ENCODE measurements around the gene KDM5A. TPM values are rescaled to one million over a fixed set of nuclear protein-coding genes. Genes with fewer than 3 reads are reported as not detected.
"Not testable (repeated sequence)": the region's sequence is repeated elsewhere in the genome, so short reads cannot be mapped to it uniquely, and the experiment has no call there.

KDM5A gene
- polyA plus RNA-seq: 25.9 TPM
- long read RNA-seq, donor 1, partial matches to known transcripts: 0 of 1 reads
- long read RNA-seq, donor 1, other reads (novel, unspliced or antisense): 0 of 1 reads
- long read RNA-seq, donor 2, partial matches to known transcripts: 5 of 7 reads
- long read RNA-seq, donor 2, other reads (novel, unspliced or antisense): 0 of 7 reads
- long read RNA-seq, donor 3: 0 reads
- long read RNA-seq, donor 4: 0 reads
- long read RNA-seq, donor 5: 0 reads
- long read RNA-seq, donor 6, partial matches to known transcripts: 0 of 1 reads
- long read RNA-seq, donor 6, other reads (novel, unspliced or antisense): 0 of 1 reads
- long read RNA-seq, donor 7: 0 reads
- long read RNA-seq, donor 8, partial matches to known transcripts: 0 of 3 reads
- long read RNA-seq, donor 8, other reads (novel, unspliced or antisense): 0 of 3 reads
- long read RNA-seq, donor 9, partial matches to known transcripts: 6 of 6 reads
- long read RNA-seq, donor 9, other reads (novel, unspliced or antisense): 0 of 6 reads
- long read RNA-seq, donor 10: 0 reads
- long read RNA-seq, donor 11: 0 reads

DNA sequence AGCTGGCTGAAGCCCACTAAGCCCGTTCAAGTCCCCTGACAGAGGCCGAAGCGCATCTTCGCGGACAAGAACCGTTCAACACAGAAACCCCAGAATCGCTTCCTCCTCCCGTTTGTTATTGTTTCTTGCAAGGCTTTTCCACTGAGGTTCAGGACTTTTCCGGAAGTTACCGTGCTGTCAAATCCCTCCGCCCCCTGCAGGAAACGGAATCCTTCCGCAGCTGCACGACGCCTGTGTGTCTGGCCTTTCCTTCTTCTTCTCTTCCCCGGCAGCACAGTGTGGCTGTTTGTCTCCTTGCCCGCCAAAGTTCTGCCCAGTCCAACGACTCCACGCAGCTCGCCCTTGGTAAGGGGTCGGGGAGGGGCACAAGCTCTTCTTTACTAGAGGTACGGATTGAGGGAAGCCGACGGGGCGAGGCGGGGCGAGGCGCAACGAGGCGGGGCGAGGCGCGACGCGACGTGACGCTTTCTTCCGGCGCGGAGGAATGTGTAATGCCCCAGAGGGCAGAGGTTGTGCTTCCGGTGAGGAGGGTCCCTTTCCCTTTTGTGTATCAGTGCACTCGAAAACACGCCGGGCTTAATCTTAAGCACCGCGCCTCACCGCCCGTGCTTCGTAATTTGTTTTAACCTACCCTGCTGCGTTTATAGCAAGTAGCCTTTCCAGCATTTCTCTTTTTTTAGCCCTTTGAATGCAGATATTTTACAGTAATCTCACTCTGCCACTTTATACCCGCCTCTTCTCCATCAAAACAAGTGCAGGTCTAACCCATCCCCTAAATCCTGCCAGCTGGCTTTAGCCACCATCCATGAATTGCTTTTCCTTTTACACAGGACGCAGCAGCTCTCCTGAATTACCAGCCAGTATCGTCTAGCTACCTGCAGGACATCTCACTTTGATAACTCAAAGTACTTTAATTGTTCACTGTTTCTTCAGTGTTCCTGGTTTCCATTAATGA, at the start of gene KDM5A:
KDM5A (minus strand) TSS at position 179 of the 955 bp plus-strand sequence. CDS start 229 bp downstream, outside the sequence.
- WGBS (ENCODE audit: insufficient coverage, low lambda C conversion rate): 0% methylated on average over 1 of the region's 53 CpGs
- H3K4me1 ChIP-seq (ENCODE audit: control insufficient read depth, insufficient read depth, low read length): peaks cover 5% of the 10 kb centered on the region
- H3K27me3 ChIP-seq (ENCODE audit: control insufficient read depth, insufficient read depth, low read length): no peaks in the 10 kb centered on the region
- peak; percentile 91 to 99 for DNase-seq
- H3K4me3 ChIP-seq (ENCODE audit: low read length): peak within 1 kb of the TSS; percentile 79
- H3K36me3 ChIP-seq (ENCODE audit: control insufficient read depth, insufficient read depth, low read length): no peaks in the 10 kb centered on the region
- peak within 1 kb of the TSS; percentile 93 for H3K27ac ChIP-seq (ENCODE audit: low read length)
- no peaks in the 10 kb centered on the region for H3K9me3 ChIP-seq (ENCODE audit: control insufficient read depth, low read depth, low read length)

DNA sequence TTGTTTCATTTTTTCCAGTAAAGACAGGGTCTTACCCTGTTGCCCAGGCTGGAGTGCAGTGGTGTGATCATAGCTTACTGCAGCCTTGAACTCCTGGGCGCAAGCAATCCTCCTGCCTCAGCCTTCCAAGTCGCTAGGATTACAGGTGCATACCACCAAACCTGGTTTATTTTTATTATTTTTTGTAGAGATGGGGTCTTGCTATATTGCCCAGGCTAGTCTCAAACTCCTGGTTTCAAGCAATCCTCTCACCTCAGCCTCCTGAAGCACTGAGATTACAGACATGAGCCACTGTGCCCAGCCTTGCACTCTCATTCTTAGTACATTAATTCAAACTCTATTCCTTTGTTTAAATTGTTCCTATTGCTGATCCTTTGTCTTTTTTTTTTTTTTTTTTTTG, 46.6 kb upstream of the KDM5A start:
- not testable (repeated sequence) for H3K27ac ChIP-seq (ENCODE audit: low read length); H3K27me3 ChIP-seq (ENCODE audit: control insufficient read depth, insufficient read depth, low read length); DNase-seq; H3K4me3 ChIP-seq (ENCODE audit: low read length); H3K9me3 ChIP-seq (ENCODE audit: control insufficient read depth, low read depth, low read length); H3K4me1 ChIP-seq (ENCODE audit: control insufficient read depth, insufficient read depth, low read length)
- peaks cover 33% of the 10 kb centered on the region for H3K36me3 ChIP-seq (ENCODE audit: control insufficient read depth, insufficient read depth, low read length)
- no CpG with 5 or more reads among the region's 2 CpGs for WGBS (ENCODE audit: insufficient coverage, low lambda C conversion rate)

DNA sequence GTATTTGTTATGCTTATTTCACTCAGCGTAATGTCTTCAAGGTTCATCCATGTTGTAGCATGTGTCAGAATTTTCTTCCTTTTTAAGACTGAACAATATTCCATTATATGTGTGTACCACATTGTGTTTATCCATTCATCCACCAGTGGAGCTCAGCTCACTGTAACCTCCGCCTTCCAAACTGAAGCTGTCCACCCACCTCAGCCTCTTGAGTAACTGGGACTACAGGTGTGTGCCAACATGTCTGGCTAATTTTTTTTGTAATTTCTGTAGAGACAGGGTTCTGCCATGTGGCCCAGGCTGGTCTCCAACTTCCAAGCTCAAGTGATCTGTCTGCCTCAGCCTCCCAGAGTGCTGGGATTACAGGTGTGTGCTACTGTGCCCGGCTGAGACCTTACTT, 33.4 kb upstream of the KDM5A start:
- H3K9me3 ChIP-seq (ENCODE audit: control insufficient read depth, low read depth, low read length): no peaks in the 10 kb centered on the region
- 80% methylated on average over 1 of the region's 3 CpGs for WGBS (ENCODE audit: insufficient coverage, low lambda C conversion rate)
- H3K36me3 ChIP-seq (ENCODE audit: control insufficient read depth, insufficient read depth, low read length): peaks cover 22% of the 10 kb centered on the region

GRCh38 chr12:418432-418831, 29.3 kb upstream of the KDM5A start:
- H3K36me3 ChIP-seq (ENCODE audit: control insufficient read depth, insufficient read depth, low read length): peaks cover 27% of the 10 kb centered on the region
- H3K4me1 ChIP-seq (ENCODE audit: control insufficient read depth, insufficient read depth, low read length): no peaks in the 10 kb centered on the region
- no peaks in the 10 kb centered on the region for H3K27me3 ChIP-seq (ENCODE audit: control insufficient read depth, insufficient read depth, low read length)
- no CpG with 5 or more reads among the region's 6 CpGs for WGBS (ENCODE audit: insufficient coverage, low lambda C conversion rate)
- H3K27ac ChIP-seq (ENCODE audit: low read length): no peak overlapping the region
- no peak for DNase-seq
- no peak overlapping the region for H3K4me3 ChIP-seq (ENCODE audit: low read length)
- no peaks in the 10 kb centered on the region for H3K9me3 ChIP-seq (ENCODE audit: control insufficient read depth, low read depth, low read length)

More for the DNA sequence above, 33.4 kb upstream of the KDM5A start:
- no peak for DNase-seq
- Histone ChIP-seq H3K4me1 (ENCODE audit: control insufficient read depth, insufficient read depth, low read length) (no peaks in the 10 kb centered on the region), H3K4me3 (ENCODE audit: low read length) (no peak overlapping the region), H3K27me3 (ENCODE audit: control insufficient read depth, insufficient read depth, low read length) (no peaks in the 10 kb centered on the region), H3K27ac (ENCODE audit: low read length) (no peak overlapping the region)

DNA sequence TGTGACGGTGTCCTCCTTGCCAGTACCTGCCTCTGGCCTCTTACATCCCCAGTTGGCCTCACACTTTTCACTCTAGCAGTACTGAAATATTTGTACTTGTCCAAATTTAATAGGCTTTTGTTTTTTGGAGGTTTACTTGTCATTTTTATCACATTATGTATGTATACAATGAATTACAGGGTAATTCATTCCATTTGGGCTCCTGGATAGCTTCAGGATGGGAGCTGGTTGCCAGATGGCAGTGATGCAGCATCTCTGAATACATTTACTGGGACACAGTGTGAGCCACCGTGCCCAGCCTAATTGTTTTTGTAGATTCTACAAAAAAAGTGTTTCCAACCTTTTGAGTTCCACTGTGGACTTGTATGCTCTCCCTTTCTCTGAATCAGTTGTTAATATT, 25.7 kb upstream of the KDM5A start:
- no peak for DNase-seq
- no CpG with 5 or more reads among the region's 2 CpGs for whole genome bisulfite sequencing (ENCODE audit: insufficient coverage, low lambda C conversion rate)
- peaks cover 38% of the 10 kb centered on the region for H3K36me3 ChIP-seq (ENCODE audit: control insufficient read depth, insufficient read depth, low read length)

GRCh38 chr12:402029-402389, 12.9 kb upstream of the KDM5A start:
- 13% methylated on average over 3 of the region's 8 CpGs for WGBS (ENCODE audit: insufficient coverage, low lambda C conversion rate)
- DNase-seq: peak in 1 of 2 donors; percentile 52

More for the DNA sequence above, 25.7 kb upstream of the KDM5A start:
- H3K4me3 ChIP-seq (ENCODE audit: low read length): no peak overlapping the region
- H3K27ac ChIP-seq (ENCODE audit: low read length): no peak overlapping the region
- H3K9me3 ChIP-seq (ENCODE audit: control insufficient read depth, low read depth, low read length): no peaks in the 10 kb centered on the region
- H3K27me3 ChIP-seq (ENCODE audit: control insufficient read depth, insufficient read depth, low read length): no peaks in the 10 kb centered on the region
- no peaks in the 10 kb centered on the region for H3K4me1 ChIP-seq (ENCODE audit: control insufficient read depth, insufficient read depth, low read length)

DNA sequence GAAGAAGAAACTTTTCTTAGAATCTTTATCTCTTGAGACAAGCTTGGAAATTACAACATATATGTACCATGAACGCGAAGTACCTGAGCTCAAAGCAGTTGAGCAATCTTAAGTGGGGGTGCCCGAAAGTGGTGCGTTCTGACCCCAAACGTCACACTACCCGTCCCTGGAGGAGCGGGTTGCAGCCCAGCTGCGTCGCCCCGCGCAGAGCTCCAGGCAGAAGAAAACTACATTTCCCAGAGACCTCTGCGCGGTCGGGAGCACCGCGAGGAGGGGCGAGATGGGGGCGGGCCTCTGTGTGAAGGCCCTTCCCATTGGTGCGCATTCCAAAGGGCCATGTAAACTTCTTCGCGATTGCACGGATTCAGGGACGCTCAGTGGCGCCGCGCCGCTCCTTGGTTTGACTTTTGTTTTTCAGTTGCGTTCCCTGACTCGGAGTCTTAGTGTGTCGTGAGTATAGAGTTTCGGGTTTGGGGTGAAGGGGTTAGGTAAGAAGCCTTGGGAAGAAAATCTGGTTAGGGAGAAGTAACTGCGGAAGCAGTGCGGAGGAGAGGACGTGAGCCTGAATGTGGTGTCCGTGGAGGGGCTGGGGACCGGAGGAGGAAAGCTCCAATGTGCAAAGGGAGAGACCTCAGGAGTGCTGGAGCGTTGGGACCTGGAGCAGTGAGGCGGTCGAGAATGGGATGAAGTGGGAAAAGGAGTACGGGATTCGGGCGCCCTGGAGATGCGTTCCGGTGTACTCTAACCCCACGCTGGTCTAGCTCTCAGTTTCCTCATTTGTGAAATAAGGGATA, 12.3 kb upstream of the KDM5A start, which contains the start of gene CCDC77:
CCDC77 (plus strand) TSS at position 410 of the 794 bp plus-strand sequence. CDS start 7,740 bp downstream, outside the sequence.
- peak within 1 kb of the TSS; percentile 74 for H3K4me3 ChIP-seq (ENCODE audit: low read length)
- no peaks in the 10 kb centered on the region for H3K27me3 ChIP-seq (ENCODE audit: control insufficient read depth, insufficient read depth, low read length)
- peak within 1 kb of the TSS; percentile 81 for H3K27ac ChIP-seq (ENCODE audit: low read length)
- H3K4me1 ChIP-seq (ENCODE audit: control insufficient read depth, insufficient read depth, low read length): peaks cover 7% of the 10 kb centered on the region
- 0% methylated on average over 1 of the region's 45 CpGs for WGBS (ENCODE audit: insufficient coverage, low lambda C conversion rate)
- peak; percentile 94 to 95 for DNase-seq
- no peaks in the 10 kb centered on the region for H3K36me3 ChIP-seq (ENCODE audit: control insufficient read depth, insufficient read depth, low read length)
- H3K9me3 ChIP-seq (ENCODE audit: control insufficient read depth, low read depth, low read length): no peaks in the 10 kb centered on the region

More at GRCh38 chr12:402029-402389, 12.9 kb upstream of the KDM5A start:
- Histone ChIP-seq H3K4me3 (ENCODE audit: low read length) (peak overlapping the region; percentile 74), H3K9me3 (ENCODE audit: control insufficient read depth, low read depth, low read length) (no peaks in the 10 kb centered on the region), H3K27ac (ENCODE audit: low read length) (peak overlapping the region; percentile 81), H3K36me3 (ENCODE audit: control insufficient read depth, insufficient read depth, low read length) (no peaks in the 10 kb centered on the region), H3K27me3 (ENCODE audit: control insufficient read depth, insufficient read depth, low read length) (no peaks in the 10 kb centered on the region), H3K4me1 (ENCODE audit: control insufficient read depth, insufficient read depth, low read length) (peaks cover 7% of the 10 kb centered on the region)

DNA sequence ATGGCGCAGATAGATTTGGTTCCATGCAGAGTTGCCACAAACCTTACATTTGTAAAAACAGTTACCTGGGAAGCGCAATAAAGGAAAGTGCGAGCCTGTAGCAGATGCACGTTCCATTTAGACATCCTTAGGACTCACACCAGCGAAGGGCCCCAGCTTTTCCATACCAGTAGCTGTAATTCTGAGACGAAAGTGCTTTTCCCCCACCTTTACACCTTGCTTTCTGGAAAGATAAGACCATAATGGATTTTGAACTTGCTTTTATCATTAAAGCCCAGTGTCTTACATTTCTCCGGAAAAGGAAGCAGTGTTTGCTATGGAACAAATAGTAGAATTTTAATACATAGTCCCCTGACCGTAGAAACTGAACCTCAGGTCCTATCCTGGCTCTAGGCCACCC, 11.7 kb upstream of the KDM5A start:
- 8% methylated on average over 2 of the region's 8 CpGs for whole genome bisulfite sequencing (ENCODE audit: insufficient coverage, low lambda C conversion rate)
- Histone ChIP-seq H3K9me3 (ENCODE audit: control insufficient read depth, low read depth, low read length) (no peaks in the 10 kb centered on the region), H3K36me3 (ENCODE audit: control insufficient read depth, insufficient read depth, low read length) (no peaks in the 10 kb centered on the region), H3K27ac (ENCODE audit: low read length) (peak overlapping the region; percentile 81), H3K27me3 (ENCODE audit: control insufficient read depth, insufficient read depth, low read length) (no peaks in the 10 kb centered on the region), H3K4me1 (ENCODE audit: control insufficient read depth, insufficient read depth, low read length) (peaks cover 7% of the 10 kb centered on the region), H3K4me3 (ENCODE audit: low read length) (peak overlapping the region; percentile 74)
- peak in 1 of 2 donors; percentile 17 for DNase-seq

DNA sequence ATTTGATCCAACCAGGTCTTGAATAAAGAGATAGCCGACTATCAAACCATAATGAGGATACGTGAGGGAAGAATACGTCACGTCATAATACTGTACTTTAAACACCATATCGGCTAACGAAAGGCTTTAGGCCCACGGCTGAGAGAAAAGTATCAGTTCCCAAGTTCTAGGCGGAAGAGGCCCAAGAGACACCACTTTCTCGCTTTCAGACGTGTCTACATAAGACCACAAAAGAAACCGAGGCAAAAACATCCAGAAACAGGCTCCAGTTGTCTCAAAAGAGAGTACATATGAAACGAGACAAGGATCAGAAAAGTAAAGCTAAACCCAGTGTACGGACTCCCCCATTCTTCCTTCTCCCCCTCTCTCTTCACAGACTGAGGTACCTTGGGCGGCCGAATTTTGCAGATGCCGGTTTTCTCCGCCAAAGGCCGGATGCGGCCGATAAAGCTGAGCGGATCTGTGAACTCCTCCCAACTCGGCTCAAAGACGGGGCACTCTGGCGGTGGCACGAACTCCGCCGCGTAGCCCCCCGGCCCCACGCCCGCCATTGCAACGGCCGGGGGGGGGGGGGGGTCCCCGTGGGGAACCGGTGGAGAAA, 479 bp downstream of the KDM5A start:
- H3K27ac ChIP-seq (ENCODE audit: low read length): peak overlapping the region; percentile 93
- peaks cover 7% of the 10 kb centered on the region for H3K36me3 ChIP-seq (ENCODE audit: control insufficient read depth, insufficient read depth, low read length)
- WGBS (ENCODE audit: insufficient coverage, low lambda C conversion rate): 0% methylated on average over 3 of the region's 35 CpGs
- DNase-seq: peak; percentile 5 to 68
- peak overlapping the region; percentile 79 for H3K4me3 ChIP-seq (ENCODE audit: low read length)
- no peaks in the 10 kb centered on the region for H3K27me3 ChIP-seq (ENCODE audit: control insufficient read depth, insufficient read depth, low read length)
- H3K4me1 ChIP-seq (ENCODE audit: control insufficient read depth, insufficient read depth, low read length): peaks cover 5% of the 10 kb centered on the region
- no peaks in the 10 kb centered on the region for H3K9me3 ChIP-seq (ENCODE audit: control insufficient read depth, low read depth, low read length)

All from large intestine (tissue), 12 donors.